ENCODE data around the gene RNF157.
"Not testable (repeated sequence)": the region's sequence is repeated elsewhere in the genome, so short reads cannot be mapped to it uniquely, and the experiment has no call there.

RNF157 gene

GRCh38 chr17:76254275-76254674 lies 14.0 kb upstream of the RNF157 start:
- no peak for TF ChIP-seq CTCF (conservative IDR thresholded peaks at IDR 0.05; ENCODE audit: low read depth, low read length)
- no peak for DNase-seq (ENCODE audit: low read depth)
- H3K4me3 ChIP-seq (ENCODE audit: low read length) = no peak overlapping the region

GRCh38 chr17:76253841-76254240 lies 13.5 kb upstream of the RNF157 start:
- no peak overlapping the region for H3K4me3 ChIP-seq (ENCODE audit: low read length)
- no peak for DNase-seq (ENCODE audit: low read depth)
- no peak for TF ChIP-seq CTCF (conservative IDR thresholded peaks at IDR 0.05; ENCODE audit: low read depth, low read length)

DNA sequence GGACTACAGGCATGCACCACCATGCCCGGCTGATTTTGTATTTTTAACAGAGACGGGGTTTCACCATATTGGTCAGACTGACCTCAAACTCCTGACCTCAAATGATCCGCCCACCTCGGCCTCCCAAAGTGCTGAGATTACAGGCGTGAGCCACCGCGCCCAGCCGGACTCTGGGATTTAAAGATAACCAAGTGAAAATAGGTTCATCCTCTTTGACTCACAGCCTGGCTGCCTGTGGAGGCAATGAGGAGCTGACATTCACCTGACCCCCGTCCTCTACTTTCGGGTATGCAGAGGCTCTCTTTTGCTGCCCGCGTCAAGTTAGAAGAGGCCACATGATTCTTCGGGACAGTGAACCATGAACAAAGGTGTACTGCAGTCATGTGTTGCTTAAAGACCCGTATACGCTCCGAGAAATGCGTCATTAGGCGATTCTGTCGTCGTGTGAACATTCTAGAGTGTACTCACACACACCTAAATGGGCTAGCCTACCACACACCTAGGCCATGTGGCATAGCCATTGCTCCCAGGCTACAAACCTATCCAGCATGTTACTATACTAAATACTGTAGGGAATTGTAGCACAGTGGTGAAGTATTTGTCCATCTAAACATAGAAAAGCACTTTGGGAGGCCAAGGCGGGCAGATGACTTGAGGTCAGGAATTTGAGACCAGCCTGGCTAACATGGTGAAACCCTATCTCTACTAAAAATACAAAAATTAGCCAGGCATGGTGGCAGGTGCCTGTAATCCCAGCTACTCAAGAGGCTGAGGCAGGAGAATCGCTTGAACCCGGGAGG lies 12.9 kb upstream of the RNF157 start:
- H3K4me3 ChIP-seq (ENCODE audit: low read length); DNase-seq (ENCODE audit: low read depth): not testable (repeated sequence)

DNA sequence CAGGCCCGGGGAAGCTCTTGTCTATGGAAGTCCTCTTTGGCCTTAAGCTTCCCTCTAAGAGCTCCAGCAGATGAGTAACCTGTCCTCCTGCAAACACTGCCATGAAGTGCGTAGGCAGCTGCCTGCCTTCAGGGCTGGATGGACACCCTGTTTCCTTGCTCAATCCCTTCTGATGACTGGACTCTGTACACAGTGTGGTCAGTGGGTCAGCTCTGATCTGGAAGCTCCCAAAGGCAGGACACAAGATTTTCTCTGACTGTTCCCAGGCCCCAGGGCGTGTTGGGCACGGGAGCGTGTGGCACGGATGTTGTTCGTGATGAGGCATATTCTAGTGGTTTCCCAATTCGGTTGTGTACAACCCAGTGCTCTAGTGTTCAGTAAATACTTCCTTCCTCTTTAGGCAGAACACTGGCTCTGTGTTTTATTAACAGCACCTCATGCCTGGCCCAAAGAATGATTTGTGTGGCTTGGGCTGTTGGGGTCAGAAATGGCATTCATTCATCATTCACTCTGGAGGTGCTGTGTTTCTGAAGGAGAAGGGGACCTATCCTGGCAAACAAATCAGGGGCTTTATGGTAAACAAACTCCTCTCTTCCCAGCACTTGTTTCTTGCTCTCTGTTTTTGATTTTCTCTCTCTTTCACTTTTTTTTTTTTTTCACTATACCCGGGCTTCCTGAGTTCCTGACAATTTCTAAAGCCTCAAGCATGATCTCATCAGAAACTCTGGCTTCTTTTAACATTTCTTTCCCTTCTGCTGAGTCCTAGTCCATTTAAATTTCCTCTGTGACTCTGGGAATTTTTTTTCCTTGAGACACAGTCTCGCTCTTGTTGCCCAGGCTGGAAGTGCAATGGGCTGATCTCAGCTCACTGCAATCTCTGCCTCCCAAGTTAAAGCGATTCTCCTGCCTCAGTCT lies 12.0 kb upstream of the RNF157 start:
- no peak overlapping the region for H3K4me3 ChIP-seq (ENCODE audit: low read length)
- no peak for TF ChIP-seq CTCF (conservative IDR thresholded peaks at IDR 0.05; ENCODE audit: low read depth, low read length)
- no peak for DNase-seq (ENCODE audit: low read depth)

GRCh38 chr17:76251478-76252039 lies 11.3 kb upstream of the RNF157 start:
- DNase-seq (ENCODE audit: low read depth) = no peak
- no peak overlapping the region for H3K4me3 ChIP-seq (ENCODE audit: low read length)
- TF ChIP-seq CTCF (conservative IDR thresholded peaks at IDR 0.05; ENCODE audit: low read depth, low read length) = no peak

DNA sequence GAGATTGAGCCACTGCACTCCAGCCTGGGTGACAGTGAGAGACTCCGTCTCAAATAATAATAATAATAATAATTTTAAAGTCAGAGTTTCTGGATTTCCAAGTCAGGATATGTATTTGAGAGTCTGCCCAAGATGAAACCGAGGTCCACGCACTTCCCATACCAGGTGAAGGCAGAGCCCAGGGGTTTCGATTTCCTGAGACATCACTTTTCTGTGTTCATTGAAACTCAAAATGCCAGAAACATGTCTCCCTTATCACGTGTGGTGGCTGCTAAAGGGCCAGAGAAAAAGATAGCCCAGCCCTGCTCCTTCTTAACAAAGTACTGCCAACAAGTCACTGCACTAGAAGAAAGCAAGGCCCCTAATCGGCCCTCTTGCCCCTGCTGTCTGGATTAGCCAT lies 9.8 kb upstream of the RNF157 start:
- DNase-seq (ENCODE audit: low read depth) = no peak
- TF ChIP-seq CTCF (conservative IDR thresholded peaks at IDR 0.05; ENCODE audit: low read depth, low read length) = no peak

GRCh38 chr17:76248013-76248782 lies 7.9 kb upstream of the RNF157 start:
- TF ChIP-seq CTCF (conservative IDR thresholded peaks at IDR 0.05; ENCODE audit: low read depth, low read length) = peak; percentile 36
- H3K4me3 ChIP-seq (ENCODE audit: low read length) = no peak overlapping the region
- no peak for DNase-seq (ENCODE audit: low read depth)

More for the DNA sequence above, 9.8 kb upstream of the RNF157 start:
- H3K4me3 ChIP-seq (ENCODE audit: low read length) = no peak overlapping the region
